Right lobe of liver (tissue), 6 donors: ENCODE results near the gene PSMD1. TPM values are rescaled to one million over a fixed set of nuclear protein-coding genes. Genes with fewer than 3 reads are reported as not detected.
A peak's percentile ranks its signal among the peaks of the same experiment; 100 is the strongest.

ENCODE experiments used
- ATAC-seq, 4 donors: fragments of 200-7000 bp; cut with Tn5 transposase; one replicate each; pipeline ENCODE4 v1.9.1; 2020; ENCODE audit warnings: mild to moderate bottlenecking in 4 of 4, moderate library complexity in 4 of 4
- DNase-seq, 3 donors: peaks; one replicate each; pipeline ENCODE4 v3.0.0-alpha.2; 2020
- H3K27ac ChIP-seq, 3 donors: fragments of 200-600 bp; one replicate each; pipeline ENCODE4 v1.8.0; 2022
- H3K27me3 ChIP-seq, 2 donors: fragments of 200-600 bp; one replicate each; pipeline ENCODE4 v1.8.0; 2022
- H3K36me3 ChIP-seq, 4 donors: fragments of 200-600 bp; sonication (generic) in 1 of 4; one replicate each; pipeline versions ENCODE4 v1.5.1 to v1.8.0; 2017 to 2022; ENCODE audit warnings: control low read depth in 1 of 4
- H3K4me1 ChIP-seq, 4 donors: fragments of 200-600 bp; sonication (generic) in 1 of 4; one replicate each; pipeline versions ENCODE4 v1.5.1 to v1.8.0; 2017 to 2022; ENCODE audit warnings: control low read depth in 1 of 4
- H3K4me3 ChIP-seq, 3 donors: fragments of 200-600 bp; one replicate each; pipeline ENCODE4 v1.8.0; 2022
- H3K9me3 ChIP-seq, 4 donors: fragments of 200-600 bp; sonication (generic) in 1 of 4; one replicate each; pipeline versions ENCODE4 v1.5.1 to v1.8.0; 2017 to 2022; ENCODE audit warnings: control low read depth in 1 of 4
- POLR2A ChIP-seq: fragments of 450-650 bp; IDR thresholded peaks from one replicate; pipeline ENCODE4 v1.6.1; 2017; ENCODE audit warnings: antibody characterized with exemption, mild to moderate bottlenecking
- WGBS: methylation state at CpG from one replicate; pipeline ENCODE4 v1.1.6; 2018; ENCODE audit warnings: low coverage, low lambda C conversion rate; ENCODE audit not compliant: insufficient coverage; ENCODE audit errors: missing lambda C conversion rate; 5-methylcytosine and 5-hydroxymethylcytosine counted together
- intact Hi-C, 2 donors: fragments of 100-400 bp; cut with DNase I; formaldehyde crosslinking; loops; one replicate each; pipeline versions ENCODE4 v1.11.2 to v1.14.1; 2022
- total RNA-seq, 6 experiments: library from RNA; depleted of rRNA in 2 of 6; stranded (reverse); fragments of >200 nt in 2 of 6; fragmentation: NEBNext Ultra II Directional in 3 of 6; extraction: Animal tissue kit (Norgen Biotek cat#: 25700) in 3 of 6; gene quantifications; one replicate each; pipeline versions ENCODE4 v1.1.0 to v1.2.4, GENCODE V29; 2016 to 2023
- TF ChIP-seq, protein P1 (sequence below), 4 donors: fragments of 200-600 bp in 3 of 4; fragments of 450-650 bp in 1 of 4; IDR thresholded peaks; one replicate each; pipeline versions ENCODE4 v1.5.1 to v1.8.0; 2016 to 2022; ENCODE audit warnings: antibody characterized with exemption in 4 of 4, mild to moderate bottlenecking in 2 of 4
- donor health status: DM: no; HTN: yes; CAD: no.
- donor health status: DM: no; HTN: no; CAD: no.
- donor health status: DM: no; HTN: no; CAD: no.
- donor health status: DM: no; HTN: yes; CAD: no.
- donor health status: DM: no; HTN: yes; CAD: no.

The PSMD1 gene
- total RNA-seq, 6 experiments from 2014 or later = 46.4 to 62.3 (median 55.5) TPM

DNA sequence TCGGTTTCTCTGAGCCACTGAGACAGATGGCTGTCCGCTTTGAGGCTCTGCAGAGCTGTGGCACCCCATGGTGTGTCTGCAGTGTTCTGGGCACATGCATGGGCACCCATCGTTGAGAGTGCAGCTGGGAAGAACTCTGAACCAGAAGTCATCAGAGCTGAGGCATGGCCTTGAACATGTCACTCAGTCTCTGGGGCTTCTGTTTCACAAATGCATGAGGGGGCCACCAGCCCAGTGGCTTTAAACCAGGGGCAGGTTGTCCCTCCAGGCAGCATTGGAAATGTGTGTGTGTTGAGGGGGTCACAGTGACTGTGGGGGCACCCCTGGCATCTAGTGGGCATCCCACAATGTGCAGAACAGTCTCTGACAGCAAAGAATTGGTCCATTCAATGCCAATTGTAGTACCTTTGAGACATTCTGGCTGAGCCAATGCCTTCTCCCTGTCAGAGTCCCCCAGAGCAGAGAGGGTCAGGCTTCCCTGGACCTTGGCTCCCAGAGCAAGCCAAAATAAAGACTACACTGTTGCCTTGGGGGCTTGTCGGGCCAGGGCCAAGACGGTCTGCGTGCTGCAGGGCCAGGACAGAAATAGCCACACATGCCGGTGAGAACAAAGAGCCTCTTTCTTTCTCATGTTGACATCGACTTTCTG lies 9.3 kb upstream of the PSMD1 start:
- no peak overlapping the region for H3K4me3 ChIP-seq
- H3K27me3 ChIP-seq = no peaks in the 10 kb centered on the region
- H3K9me3 ChIP-seq = no peaks in the 10 kb centered on the region
- TF ChIP-seq, protein P1, sequence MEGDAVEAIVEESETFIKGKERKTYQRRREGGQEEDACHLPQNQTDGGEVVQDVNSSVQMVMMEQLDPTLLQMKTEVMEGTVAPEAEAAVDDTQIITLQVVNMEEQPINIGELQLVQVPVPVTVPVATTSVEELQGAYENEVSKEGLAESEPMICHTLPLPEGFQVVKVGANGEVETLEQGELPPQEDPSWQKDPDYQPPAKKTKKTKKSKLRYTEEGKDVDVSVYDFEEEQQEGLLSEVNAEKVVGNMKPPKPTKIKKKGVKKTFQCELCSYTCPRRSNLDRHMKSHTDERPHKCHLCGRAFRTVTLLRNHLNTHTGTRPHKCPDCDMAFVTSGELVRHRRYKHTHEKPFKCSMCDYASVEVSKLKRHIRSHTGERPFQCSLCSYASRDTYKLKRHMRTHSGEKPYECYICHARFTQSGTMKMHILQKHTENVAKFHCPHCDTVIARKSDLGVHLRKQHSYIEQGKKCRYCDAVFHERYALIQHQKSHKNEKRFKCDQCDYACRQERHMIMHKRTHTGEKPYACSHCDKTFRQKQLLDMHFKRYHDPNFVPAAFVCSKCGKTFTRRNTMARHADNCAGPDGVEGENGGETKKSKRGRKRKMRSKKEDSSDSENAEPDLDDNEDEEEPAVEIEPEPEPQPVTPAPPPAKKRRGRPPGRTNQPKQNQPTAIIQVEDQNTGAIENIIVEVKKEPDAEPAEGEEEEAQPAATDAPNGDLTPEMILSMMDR (IDR thresholded peaks at IDR 0.05) = no peak
- no peak for TF ChIP-seq POLR2A
- intact Hi-C loops = no loop called here
- peaks cover 0 to 34% (median 8%) of the 10 kb centered on the region in 4 donors for H3K36me3 ChIP-seq
- WGBS = 19% methylated on average over 4 of the region's 8 CpGs
- peak overlapping the region in 2 of 3 donors; percentile 18 to 36 for H3K27ac ChIP-seq
- DNase-seq = peak in 1 of 3 donors; percentile 55
- peak in 1 of 4 donors; percentile 7 for ATAC-seq
- peaks cover 0 to 86% (median 36%) of the 10 kb centered on the region in 4 donors for H3K4me1 ChIP-seq

DNA sequence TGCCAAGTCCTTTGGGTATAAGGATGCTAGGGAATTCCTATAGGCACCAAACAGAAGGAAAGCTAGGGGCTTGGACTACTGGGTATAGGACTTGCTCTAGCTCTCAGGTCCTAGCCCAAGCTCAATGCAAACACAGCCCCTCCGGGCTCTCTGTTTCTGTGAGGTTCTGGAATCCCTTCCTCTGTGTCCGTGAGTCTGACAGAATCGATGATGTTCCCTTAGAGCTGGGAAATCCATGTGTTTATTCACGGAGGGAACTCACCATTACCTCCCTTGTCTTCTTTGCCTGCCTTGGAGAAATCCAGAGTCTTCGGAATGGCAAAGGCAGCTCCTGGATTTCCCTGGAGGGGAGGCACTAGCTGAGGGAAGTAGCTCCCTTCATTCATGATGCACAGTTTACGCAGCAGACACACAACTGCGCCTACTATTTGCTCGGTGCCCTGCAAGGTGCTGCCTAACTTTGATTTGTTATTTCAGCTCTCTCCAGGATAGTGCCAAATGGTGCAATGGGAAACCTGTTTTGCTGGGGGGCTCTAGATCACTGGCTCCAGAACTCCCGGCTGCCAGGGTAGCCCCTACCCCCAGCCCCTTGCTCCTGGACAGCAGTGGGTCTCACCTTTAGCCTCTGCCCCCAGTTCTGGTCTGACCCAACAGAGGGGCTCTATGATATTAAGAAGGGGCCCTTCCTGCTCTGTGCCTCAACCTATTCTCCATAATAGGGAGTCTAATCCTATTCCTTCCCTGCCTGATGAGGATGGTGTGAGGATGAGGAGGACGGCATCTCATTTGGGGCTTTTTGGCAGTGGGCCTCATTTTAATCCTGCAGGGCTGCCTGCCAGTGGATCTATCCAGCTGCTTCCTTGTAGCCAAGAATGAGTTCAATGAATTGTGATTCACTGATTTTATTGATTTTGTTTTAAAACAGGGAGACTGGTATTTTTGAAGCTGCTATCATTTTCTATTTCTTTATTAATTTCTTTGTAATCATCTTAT lies 8.4 kb upstream of the PSMD1 start:
- H3K9me3 ChIP-seq = no peaks in the 10 kb centered on the region
- H3K4me1 ChIP-seq = peaks cover 0 to 92% (median 37%) of the 10 kb centered on the region in 4 donors
- intact Hi-C loops = no loop called here
- peak in 2 of 4 donors; percentile 1 to 2 for ATAC-seq
- peak overlapping the region in 2 of 3 donors; percentile 44 to 45 for H3K27ac ChIP-seq
- no peak for TF ChIP-seq POLR2A
- TF ChIP-seq, protein P1 (IDR thresholded peaks at IDR 0.05) = no peak
- peaks cover 0 to 26% (median 8%) of the 10 kb centered on the region in 4 donors for H3K36me3 ChIP-seq
- DNase-seq = no peak
- H3K4me3 ChIP-seq = no peak overlapping the region
- H3K27me3 ChIP-seq = no peaks in the 10 kb centered on the region
- WGBS = 45% methylated on average over 5 of the region's 10 CpGs

DNA sequence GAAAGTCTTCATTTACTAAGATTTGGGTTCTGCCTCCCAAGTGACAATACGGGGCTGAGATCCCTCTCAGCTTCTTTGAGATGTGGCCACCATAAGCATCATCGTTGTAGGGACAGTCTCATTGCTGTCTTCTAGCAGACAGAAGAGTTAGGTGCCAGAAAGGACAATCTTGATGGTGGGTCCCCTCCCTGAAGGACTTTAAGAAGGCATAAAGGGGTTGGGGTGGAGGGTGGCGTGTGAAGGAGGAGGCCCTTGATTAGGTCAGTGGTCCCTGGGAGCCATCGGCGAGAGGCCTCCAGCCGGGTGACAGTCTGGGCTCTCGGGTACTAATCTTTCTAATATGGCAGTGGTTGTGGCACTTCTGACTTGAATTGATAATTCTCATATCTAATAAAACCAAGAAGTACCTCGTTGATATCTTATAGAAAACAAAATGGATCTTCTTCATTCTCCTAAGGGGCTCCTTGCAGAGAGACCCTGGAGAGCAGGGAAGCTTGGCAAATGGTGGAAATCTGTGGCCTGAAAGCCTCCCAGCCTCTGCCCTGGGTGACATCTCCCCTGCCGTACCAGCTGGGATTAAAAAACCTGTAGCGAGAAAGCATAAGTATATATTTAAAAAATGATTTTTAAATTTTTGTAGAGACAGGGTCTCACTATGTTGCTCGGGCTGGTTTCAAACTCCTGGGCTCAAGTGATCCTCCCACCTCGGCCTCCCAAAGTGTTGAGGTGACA lies 7.2 kb upstream of the PSMD1 start:
- WGBS = 40% methylated on average over 8 of the region's 12 CpGs
- Histone ChIP-seq H3K36me3 (peaks cover 0 to 14% (median 4%) of the 10 kb centered on the region in 4 donors), H3K27me3 (no peaks in the 10 kb centered on the region), H3K4me1 (peaks cover 0 to 81% (median 39%) of the 10 kb centered on the region in 4 donors), H3K4me3 (peak overlapping the region in 2 of 3 donors; percentile 32 to 35), H3K9me3 (no peaks in the 10 kb centered on the region), H3K27ac (peak overlapping the region; percentile 45 to 85 (median 66))
- DNase-seq (no peak), ATAC-seq (no peak)
- TF ChIP-seq, protein P1 (IDR thresholded peaks at IDR 0.05) = no peak
- no peak for TF ChIP-seq POLR2A
- intact Hi-C loops = no loop called here
